ENCODE measurements around the gene ATOH8. TPM values are rescaled to one million over a fixed set of nuclear protein-coding genes. Genes with fewer than 3 reads are reported as not detected.

ATOH8 gene
- total and polyA plus RNA-seq, 10 of the 15 experiments (the other 5 are each of a cell fraction or from before 2014, with no cell fraction given): 0.03 to 0.60 TPM; not detected in 8

GRCh38 chr2:85704800-85705679 lies 48.8 kb upstream of the ATOH8 start (continued):
- TF ChIP-seq SRF (IDR thresholded peaks at IDR 0.05; ENCODE audit: low read depth in 2 of 2, low read length in 2 of 2) (peak in 1 of 2 experiments; percentile 90; a peak in 2 of 4 replicates), ASH2L (IDR thresholded peaks at IDR 0.05; ENCODE audit: borderline replicate concordance, low read depth) (peak; percentile 52; the same call in 1 of the 2 replicates), EP300 (IDR thresholded peaks at IDR 0.05; ENCODE audit: borderline replicate concordance in 1 of 2, control insufficient read depth in 1 of 2, low read depth in 2 of 2, low read length in 2 of 2) (peak; percentile 82 to 86; a peak in 3 of 4 replicates), SMAD5 (IDR thresholded peaks at IDR 0.05; ENCODE audit: low read depth) (no peak), TCF12 (IDR thresholded peaks at IDR 0.05; ENCODE audit: low read depth, low read length) (0 out of 2 replicates have a peak, but pooled peaks have one; percentile 12), NFXL1 (IDR thresholded peaks at IDR 0.05; ENCODE audit: borderline replicate concordance) (no peak), SMC3 (IDR thresholded peaks at IDR 0.05; ENCODE audit: borderline replicate concordance, low read length) (no peak), SREBF2 (IDR thresholded peaks at IDR 0.05; ENCODE audit: low read length) (no peak), FOXM1 (IDR thresholded peaks at IDR 0.05; ENCODE audit: low read depth, low read length) (peak; percentile 49; the same call in 1 of the 2 replicates), POLR2AphosphoS5 (IDR thresholded peaks at IDR 0.05; ENCODE audit: low read length) (no peak; the same call in 1 of the 2 replicates), RB1 (IDR thresholded peaks at IDR 0.05; ENCODE audit: borderline replicate concordance) (peak; percentile 57; the same call in 1 of the 2 replicates), NR2C2 (IDR thresholded peaks at IDR 0.05; ENCODE audit: borderline replicate concordance, control insufficient read depth, insufficient read length, low read depth) (no peak)
- TF ChIP-seq, protein P1, sequence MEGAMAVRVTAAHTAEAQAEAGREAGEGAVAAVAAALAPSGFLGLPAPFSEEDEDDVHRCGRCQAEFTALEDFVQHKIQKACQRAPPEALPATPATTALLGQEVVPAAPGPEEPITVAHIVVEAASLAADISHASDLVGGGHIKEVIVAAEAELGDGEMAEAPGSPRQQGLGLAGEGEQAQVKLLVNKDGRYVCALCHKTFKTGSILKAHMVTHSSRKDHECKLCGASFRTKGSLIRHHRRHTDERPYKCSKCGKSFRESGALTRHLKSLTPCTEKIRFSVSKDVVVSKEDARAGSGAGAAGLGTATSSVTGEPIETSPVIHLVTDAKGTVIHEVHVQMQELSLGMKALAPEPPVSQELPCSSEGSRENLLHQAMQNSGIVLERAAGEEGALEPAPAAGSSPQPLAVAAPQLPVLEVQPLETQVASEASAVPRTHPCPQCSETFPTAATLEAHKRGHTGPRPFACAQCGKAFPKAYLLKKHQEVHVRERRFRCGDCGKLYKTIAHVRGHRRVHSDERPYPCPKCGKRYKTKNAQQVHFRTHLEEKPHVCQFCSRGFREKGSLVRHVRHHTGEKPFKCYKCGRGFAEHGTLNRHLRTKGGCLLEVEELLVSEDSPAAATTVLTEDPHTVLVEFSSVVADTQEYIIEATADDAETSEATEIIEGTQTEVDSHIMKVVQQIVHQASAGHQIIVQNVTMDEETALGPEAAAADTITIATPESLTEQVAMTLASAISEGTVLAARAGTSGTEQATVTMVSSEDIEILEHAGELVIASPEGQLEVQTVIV (IDR thresholded peaks at IDR 0.05; ENCODE audit: borderline replicate concordance, partially characterized antibody): no peak
- TF ChIP-seq, protein P2, sequence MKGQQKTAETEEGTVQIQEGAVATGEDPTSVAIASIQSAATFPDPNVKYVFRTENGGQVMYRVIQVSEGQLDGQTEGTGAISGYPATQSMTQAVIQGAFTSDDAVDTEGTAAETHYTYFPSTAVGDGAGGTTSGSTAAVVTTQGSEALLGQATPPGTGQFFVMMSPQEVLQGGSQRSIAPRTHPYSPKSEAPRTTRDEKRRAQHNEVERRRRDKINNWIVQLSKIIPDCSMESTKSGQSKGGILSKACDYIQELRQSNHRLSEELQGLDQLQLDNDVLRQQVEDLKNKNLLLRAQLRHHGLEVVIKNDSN (IDR thresholded peaks at IDR 0.05; ENCODE audit: borderline replicate concordance, extremely low read length, insufficient read depth, low read depth, low read length): no peak
- TF ChIP-seq, protein P3, sequence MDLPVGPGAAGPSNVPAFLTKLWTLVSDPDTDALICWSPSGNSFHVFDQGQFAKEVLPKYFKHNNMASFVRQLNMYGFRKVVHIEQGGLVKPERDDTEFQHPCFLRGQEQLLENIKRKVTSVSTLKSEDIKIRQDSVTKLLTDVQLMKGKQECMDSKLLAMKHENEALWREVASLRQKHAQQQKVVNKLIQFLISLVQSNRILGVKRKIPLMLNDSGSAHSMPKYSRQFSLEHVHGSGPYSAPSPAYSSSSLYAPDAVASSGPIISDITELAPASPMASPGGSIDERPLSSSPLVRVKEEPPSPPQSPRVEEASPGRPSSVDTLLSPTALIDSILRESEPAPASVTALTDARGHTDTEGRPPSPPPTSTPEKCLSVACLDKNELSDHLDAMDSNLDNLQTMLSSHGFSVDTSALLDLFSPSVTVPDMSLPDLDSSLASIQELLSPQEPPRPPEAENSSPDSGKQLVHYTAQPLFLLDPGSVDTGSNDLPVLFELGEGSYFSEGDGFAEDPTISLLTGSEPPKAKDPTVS (IDR thresholded peaks at IDR 0.05; ENCODE audit: low read depth, low read length): no peak
- TF ChIP-seq, protein P4, sequence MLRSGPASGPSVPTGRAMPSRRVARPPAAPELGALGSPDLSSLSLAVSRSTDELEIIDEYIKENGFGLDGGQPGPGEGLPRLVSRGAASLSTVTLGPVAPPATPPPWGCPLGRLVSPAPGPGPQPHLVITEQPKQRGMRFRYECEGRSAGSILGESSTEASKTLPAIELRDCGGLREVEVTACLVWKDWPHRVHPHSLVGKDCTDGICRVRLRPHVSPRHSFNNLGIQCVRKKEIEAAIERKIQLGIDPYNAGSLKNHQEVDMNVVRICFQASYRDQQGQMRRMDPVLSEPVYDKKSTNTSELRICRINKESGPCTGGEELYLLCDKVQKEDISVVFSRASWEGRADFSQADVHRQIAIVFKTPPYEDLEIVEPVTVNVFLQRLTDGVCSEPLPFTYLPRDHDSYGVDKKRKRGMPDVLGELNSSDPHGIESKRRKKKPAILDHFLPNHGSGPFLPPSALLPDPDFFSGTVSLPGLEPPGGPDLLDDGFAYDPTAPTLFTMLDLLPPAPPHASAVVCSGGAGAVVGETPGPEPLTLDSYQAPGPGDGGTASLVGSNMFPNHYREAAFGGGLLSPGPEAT (IDR thresholded peaks at IDR 0.05; ENCODE audit: low read depth): peak; percentile 97
- TF ChIP-seq, protein P5, sequence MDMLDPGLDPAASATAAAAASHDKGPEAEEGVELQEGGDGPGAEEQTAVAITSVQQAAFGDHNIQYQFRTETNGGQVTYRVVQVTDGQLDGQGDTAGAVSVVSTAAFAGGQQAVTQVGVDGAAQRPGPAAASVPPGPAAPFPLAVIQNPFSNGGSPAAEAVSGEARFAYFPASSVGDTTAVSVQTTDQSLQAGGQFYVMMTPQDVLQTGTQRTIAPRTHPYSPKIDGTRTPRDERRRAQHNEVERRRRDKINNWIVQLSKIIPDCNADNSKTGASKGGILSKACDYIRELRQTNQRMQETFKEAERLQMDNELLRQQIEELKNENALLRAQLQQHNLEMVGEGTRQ (IDR thresholded peaks at IDR 0.05; ENCODE audit: borderline replicate concordance, low read depth, low read length): no peak
